Upper lobe of left lung (tissue), 4 donors: ENCODE data around the gene POLD1.

Experiments used
- POLR2AphosphoS5 ChIP-seq, 2 donors: sonication (generic); formaldehyde crosslinking; IDR thresholded peaks; one replicate each; pipeline ENCODE4 v1.5.1; 2017; ENCODE audit warnings: antibody characterized with exemption in 2 of 2
- TF ChIP-seq, protein P1 (sequence below), 6 experiments: fragments of 450-650 bp in 4 of 6; fragments of 200-600 bp in 2 of 6; sonication (generic) in 2 of 6; IDR thresholded peaks; one replicate each; pipeline ENCODE4 v1.5.1; 2016 to 2019; ENCODE audit warnings: antibody characterized with exemption in 6 of 6

DNA sequence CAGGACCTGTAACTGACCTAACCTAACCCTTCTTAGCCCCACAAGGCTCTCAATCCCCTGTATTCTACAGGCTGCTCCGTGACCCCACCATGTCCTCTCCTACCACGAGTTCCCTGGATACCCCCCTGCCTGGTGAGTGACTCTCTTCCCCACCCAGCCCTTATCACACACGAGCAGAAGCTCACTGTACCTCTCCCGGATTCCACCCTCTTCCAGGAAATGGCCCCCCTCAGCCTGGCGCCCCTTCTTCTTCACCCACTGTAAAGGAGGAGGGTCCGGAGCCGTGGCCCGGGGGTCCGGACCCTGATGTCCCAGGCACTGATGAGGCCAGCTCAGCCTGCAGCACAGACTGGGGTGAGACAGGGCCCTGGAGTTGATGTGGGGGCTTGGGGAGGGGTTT lies 6.6 kb upstream of the POLD1 start:
- no peak for TF ChIP-seq POLR2AphosphoS5 (IDR thresholded peaks at IDR 0.05)
- TF ChIP-seq, protein P1, sequence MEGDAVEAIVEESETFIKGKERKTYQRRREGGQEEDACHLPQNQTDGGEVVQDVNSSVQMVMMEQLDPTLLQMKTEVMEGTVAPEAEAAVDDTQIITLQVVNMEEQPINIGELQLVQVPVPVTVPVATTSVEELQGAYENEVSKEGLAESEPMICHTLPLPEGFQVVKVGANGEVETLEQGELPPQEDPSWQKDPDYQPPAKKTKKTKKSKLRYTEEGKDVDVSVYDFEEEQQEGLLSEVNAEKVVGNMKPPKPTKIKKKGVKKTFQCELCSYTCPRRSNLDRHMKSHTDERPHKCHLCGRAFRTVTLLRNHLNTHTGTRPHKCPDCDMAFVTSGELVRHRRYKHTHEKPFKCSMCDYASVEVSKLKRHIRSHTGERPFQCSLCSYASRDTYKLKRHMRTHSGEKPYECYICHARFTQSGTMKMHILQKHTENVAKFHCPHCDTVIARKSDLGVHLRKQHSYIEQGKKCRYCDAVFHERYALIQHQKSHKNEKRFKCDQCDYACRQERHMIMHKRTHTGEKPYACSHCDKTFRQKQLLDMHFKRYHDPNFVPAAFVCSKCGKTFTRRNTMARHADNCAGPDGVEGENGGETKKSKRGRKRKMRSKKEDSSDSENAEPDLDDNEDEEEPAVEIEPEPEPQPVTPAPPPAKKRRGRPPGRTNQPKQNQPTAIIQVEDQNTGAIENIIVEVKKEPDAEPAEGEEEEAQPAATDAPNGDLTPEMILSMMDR (IDR thresholded peaks at IDR 0.05) = no peak
